ENCODE results near the gene FRMD5. TPM values are rescaled to one million over a fixed set of nuclear protein-coding genes. Genes with fewer than 3 reads are reported as not detected.
"Not testable (repeated sequence)": the region's sequence is repeated elsewhere in the genome, so short reads cannot be mapped to it uniquely, and the experiment has no call there.

Gene FRMD5
- total RNA-seq, 1 donor, result not detected

DNA sequence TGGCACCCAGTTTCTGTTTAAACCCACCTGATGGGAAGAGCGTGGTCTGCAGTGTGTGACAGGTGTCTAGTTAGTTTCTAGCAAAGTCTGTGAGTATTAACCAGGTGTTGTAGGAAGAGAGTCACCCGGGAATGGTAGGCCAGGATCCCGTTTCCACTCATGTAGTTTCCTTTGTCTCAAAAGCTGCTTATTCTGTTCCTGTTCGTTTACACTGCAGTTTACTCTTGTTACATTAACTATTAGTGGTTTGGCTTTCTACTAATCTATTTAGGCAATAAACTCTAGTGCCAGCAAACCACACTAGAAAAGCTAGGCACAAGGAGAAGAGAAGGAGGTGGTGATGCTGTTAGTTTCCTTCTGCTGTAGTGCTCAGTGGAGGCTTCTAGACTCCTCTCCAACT, 335.5 kb downstream of the FRMD5 start:
- no peaks in the 10 kb centered on the region for H3K9me3 ChIP-seq (ENCODE audit: low read depth, low read length)
- no peaks in the 10 kb centered on the region for H3K4me1 ChIP-seq (ENCODE audit: insufficient read depth, low read length)
- no peak overlapping the region for H3K4me3 ChIP-seq (ENCODE audit: low read length)
- H3K27me3 ChIP-seq (ENCODE audit: insufficient read depth, low read length), result no peaks in the 10 kb centered on the region

- H3K4me3 ChIP-seq (ENCODE audit: low read length), result no peak overlapping the region
- H3K4me1 ChIP-seq (ENCODE audit: insufficient read depth, low read length), result no peaks in the 10 kb centered on the region
- H3K27me3 ChIP-seq (ENCODE audit: insufficient read depth, low read length), result no peaks in the 10 kb centered on the region
- H3K9me3 ChIP-seq (ENCODE audit: low read depth, low read length), result no peaks in the 10 kb centered on the region
Measured at GRCh38 chr15:43854801-43855200, 340.3 kb downstream of the FRMD5 start.

DNA sequence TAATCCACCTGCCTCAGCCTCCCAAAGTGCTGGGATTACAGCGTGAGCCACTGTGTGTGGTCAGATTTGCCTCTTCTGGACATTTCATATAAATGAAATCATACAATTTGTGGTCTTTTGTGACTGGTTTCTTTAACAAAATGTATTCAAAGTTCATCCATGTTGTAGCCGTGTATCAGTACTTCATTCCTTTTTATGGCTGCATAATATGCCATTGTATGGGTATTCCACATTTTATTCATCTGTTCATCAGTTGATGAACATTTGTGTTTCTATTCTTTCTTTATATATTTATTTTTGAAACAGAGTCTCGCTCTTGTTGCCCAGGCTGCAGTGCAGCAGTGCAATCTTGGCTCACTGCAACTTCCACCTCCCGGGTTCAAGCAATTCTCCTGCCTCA, 342.5 kb downstream of the FRMD5 start:
- Histone ChIP-seq H3K4me1 (ENCODE audit: insufficient read depth, low read length) (no peaks in the 10 kb centered on the region), H3K27me3 (ENCODE audit: insufficient read depth, low read length) (no peaks in the 10 kb centered on the region), H3K9me3 (ENCODE audit: low read depth, low read length) (no peaks in the 10 kb centered on the region), H3K4me3 (ENCODE audit: low read length) (no peak overlapping the region)

GRCh38 chr15:43851251-43851650, 343.8 kb downstream of the FRMD5 start:
- Histone ChIP-seq H3K4me3 (ENCODE audit: low read length) (no peak overlapping the region), H3K9me3 (ENCODE audit: low read depth, low read length) (no peaks in the 10 kb centered on the region), H3K27me3 (ENCODE audit: insufficient read depth, low read length) (no peaks in the 10 kb centered on the region), H3K4me1 (ENCODE audit: insufficient read depth, low read length) (no peaks in the 10 kb centered on the region)

GRCh38 chr15:43845421-43845820, 349.6 kb downstream of the FRMD5 start:
- no peaks in the 10 kb centered on the region for H3K4me1 ChIP-seq (ENCODE audit: insufficient read depth, low read length)
- H3K27me3 ChIP-seq (ENCODE audit: insufficient read depth, low read length), result no peaks in the 10 kb centered on the region
- H3K9me3 ChIP-seq (ENCODE audit: low read depth, low read length), result no peaks in the 10 kb centered on the region
- no peak overlapping the region for H3K4me3 ChIP-seq (ENCODE audit: low read length)

GRCh38 chr15:43832485-43832884, 362.6 kb downstream of the FRMD5 start:
- H3K9me3 ChIP-seq (ENCODE audit: low read depth, low read length); H3K4me3 ChIP-seq (ENCODE audit: low read length); H3K27me3 ChIP-seq (ENCODE audit: insufficient read depth, low read length): not testable (repeated sequence)
- H3K4me1 ChIP-seq (ENCODE audit: insufficient read depth, low read length), result peaks cover 12% of the 10 kb centered on the region

GRCh38 chr15:43831519-43832052, 363.5 kb downstream of the FRMD5 start:
- not testable (repeated sequence) for H3K4me3 ChIP-seq (ENCODE audit: low read length); H3K27me3 ChIP-seq (ENCODE audit: insufficient read depth, low read length); H3K9me3 ChIP-seq (ENCODE audit: low read depth, low read length)
- peaks cover 21% of the 10 kb centered on the region for H3K4me1 ChIP-seq (ENCODE audit: insufficient read depth, low read length)

DNA sequence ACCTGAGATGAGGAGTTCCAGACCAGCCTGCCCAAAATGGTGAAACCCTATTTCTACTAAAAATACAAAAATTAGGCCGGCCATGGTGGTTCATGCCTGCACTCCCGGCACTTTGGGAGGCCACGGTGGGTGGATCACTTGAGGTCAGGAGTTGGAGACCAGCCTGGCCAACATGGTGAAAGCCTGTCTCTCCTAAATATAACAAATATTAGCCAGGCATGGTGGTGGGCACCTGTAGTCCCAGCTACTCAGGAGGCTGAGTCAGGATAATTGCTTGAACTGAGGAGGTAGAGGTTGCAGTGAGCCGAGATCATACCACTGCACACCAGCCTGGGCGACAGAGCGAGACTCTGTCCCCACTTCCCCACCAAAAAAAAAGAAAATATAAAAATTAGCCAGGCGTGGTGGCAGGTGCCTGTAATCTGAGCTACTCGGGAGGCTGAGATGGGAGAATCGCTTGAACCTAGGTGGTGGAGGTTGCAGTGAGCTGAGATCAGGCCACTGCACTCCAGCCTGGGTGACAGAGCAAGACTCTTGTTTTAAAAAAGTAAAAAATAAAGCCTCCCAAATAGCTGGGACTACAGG, 364.3 kb downstream of the FRMD5 start:
- H3K4me3 ChIP-seq (ENCODE audit: low read length); H3K9me3 ChIP-seq (ENCODE audit: low read depth, low read length); H3K27me3 ChIP-seq (ENCODE audit: insufficient read depth, low read length): not testable (repeated sequence)
- peaks cover 29% of the 10 kb centered on the region for H3K4me1 ChIP-seq (ENCODE audit: insufficient read depth, low read length)

DNA sequence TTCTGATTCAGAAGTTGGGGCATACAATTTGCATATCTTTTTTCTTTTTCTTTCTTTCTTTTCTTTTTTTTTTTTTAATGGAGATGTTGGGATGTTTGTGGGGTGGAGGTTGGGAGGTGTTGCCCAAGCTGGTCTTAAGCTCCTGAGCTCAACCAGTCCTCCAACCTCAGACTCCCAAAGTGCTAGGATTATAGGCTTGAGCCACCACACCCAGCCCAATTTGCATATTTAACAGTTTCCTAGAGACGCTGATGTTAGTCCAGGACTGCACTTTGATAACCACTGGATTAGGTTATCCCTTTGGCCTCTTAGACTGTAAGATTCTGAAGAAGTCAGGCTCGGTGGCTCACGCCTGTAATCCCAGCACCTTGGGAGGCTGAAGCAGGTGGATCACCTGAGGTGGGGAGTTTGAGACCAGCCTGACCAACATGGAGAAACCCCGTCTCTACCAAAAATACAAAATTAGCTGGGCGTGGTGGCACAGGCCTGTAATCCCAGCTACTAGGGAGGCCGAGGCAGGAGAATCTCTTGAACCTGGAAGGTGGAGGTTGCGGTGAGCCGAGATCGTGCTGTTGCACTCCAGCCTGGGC, 365.0 kb downstream of the FRMD5 start:
- not testable (repeated sequence) for H3K9me3 ChIP-seq (ENCODE audit: low read depth, low read length); H3K27me3 ChIP-seq (ENCODE audit: insufficient read depth, low read length); H3K4me3 ChIP-seq (ENCODE audit: low read length)
- peaks cover 35% of the 10 kb centered on the region for H3K4me1 ChIP-seq (ENCODE audit: insufficient read depth, low read length)

- H3K4me3 ChIP-seq (ENCODE audit: low read length), result no peak overlapping the region
- peaks cover 46% of the 10 kb centered on the region for H3K4me1 ChIP-seq (ENCODE audit: insufficient read depth, low read length)
- no peaks in the 10 kb centered on the region for H3K9me3 ChIP-seq (ENCODE audit: low read depth, low read length)
- no peaks in the 10 kb centered on the region for H3K27me3 ChIP-seq (ENCODE audit: insufficient read depth, low read length)
Measured at GRCh38 chr15:43828061-43828657, 366.9 kb downstream of the FRMD5 start.

DNA sequence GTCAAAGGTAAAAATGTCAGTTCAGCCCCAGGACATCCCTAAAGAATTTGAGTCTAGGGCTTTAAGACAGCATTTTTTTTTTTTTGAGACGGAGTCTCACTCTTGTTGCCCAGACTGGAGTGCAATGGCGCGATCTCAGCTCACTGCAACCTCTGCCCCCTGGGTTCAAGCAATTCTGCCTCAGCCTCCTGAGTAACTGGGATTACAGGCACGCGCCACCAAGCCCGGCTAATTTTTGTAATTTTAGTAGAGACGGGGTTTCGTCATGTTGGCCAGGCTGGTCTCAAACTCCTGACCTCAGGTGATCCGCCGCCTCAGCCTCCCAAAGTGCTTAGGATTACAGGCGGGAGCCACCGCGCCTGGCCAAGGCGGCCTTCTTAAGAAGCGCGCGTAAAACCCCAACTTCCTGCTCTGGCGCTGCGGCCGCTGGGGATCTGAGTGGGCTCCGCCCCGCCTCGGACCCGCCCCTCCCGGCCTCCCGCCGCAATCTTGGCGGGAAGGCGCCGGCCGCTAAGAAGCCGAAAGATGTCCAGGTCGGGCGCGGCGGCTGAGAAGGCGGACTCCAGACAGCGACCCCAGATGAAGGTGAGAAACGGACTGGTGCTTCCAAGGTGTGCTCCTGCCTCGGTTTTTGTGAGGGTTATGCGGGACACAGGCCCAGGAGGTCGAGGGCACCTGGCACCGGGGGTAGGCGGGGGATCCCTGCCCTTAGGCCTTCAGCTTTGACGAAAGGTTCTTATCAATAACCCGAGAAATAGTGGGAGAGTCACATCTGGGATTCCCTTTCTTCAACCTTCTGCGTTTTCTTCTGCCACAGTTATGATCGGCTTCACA, 368.3 kb downstream of the FRMD5 start, which contains the start of gene WDR76:
Gene WDR76, plus strand, starts transcription at position 495 of the 834 bp plus-strand sequence. Its CDS starts 31 bp downstream, at position 526.
- H3K4me3 ChIP-seq (ENCODE audit: low read length), result peak within 1 kb of the TSS; percentile 59
- peaks cover 59% of the 10 kb centered on the region for H3K4me1 ChIP-seq (ENCODE audit: insufficient read depth, low read length)
- H3K27me3 ChIP-seq (ENCODE audit: insufficient read depth, low read length), result no peaks in the 10 kb centered on the region
- no peaks in the 10 kb centered on the region for H3K9me3 ChIP-seq (ENCODE audit: low read depth, low read length)

GRCh38 chr15:43826029-43826507, 369.0 kb downstream of the FRMD5 start:
- Histone ChIP-seq H3K9me3 (ENCODE audit: low read depth, low read length) (no peaks in the 10 kb centered on the region), H3K4me1 (ENCODE audit: insufficient read depth, low read length) (peaks cover 59% of the 10 kb centered on the region), H3K27me3 (ENCODE audit: insufficient read depth, low read length) (no peaks in the 10 kb centered on the region), H3K4me3 (ENCODE audit: low read length) (no peak overlapping the region)

DNA sequence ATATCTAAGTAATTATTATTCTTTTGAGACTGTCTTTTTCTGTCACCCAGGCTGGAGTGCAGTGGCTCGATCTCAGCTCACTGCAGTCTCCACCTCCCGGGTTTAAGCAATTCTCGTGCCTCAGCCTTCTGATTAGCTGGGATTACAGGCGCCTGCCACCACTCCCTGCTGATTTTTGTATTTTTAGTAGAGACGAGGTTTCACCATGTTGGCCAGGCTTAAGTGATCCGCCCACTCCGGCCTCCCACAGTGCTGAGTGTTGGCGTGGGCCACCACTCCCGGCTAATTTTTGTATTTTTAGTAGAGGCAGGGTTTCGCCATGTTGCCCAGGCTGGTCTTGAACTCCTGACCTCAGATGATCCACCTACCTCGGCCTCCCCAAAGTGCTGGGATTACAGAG, 369.8 kb downstream of the FRMD5 start:
- H3K27me3 ChIP-seq (ENCODE audit: insufficient read depth, low read length); H3K9me3 ChIP-seq (ENCODE audit: low read depth, low read length); H3K4me3 ChIP-seq (ENCODE audit: low read length): not testable (repeated sequence)
- H3K4me1 ChIP-seq (ENCODE audit: insufficient read depth, low read length), result peaks cover 64% of the 10 kb centered on the region

DNA sequence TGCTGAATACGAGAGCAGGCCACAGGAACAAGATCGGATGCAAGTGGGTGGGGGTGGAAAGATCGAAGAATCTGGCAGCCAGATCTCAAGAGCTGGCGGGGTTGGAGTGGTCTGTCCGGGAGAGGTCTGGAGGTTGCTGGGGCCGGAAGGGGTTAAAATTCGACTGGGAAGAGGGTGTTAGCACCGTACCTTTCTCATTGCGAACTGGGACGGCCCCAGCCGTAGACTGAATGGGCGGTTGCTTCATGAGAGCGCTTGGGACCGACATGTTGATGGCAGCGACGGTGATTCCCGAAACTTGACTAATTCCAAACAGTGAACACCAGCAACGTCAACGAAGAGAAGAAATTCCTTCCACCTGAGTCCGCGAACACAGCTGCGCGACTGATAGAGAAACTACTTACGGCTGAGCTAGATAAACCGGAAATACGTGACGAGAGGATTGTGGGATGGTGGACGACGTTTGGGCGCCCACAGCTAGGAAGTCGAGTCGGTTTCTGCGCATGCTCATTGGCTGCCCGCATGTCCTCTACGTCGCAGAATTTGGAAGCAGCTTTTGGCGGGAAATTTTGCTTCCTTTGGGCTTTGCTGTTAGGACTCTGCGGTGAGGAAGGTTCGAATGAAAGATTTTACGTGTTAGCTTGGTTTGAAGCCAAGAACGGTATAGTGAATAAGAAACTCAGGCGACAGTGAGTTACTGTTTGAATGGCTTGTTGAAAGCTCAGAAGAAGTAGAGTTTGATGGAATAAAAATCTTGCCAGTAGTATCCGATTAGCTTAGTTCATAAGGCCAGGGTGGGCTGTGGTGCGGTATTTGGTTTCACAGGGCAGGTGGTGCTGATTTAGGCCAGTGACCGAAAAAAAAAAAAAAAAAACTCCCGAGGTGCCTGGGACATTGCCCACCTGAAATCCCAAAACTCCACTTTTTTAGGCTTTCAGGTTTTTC, 370.5 kb downstream of the FRMD5 start, which contains the start of gene MFAP1:
Gene MFAP1, minus strand, starts transcription at position 389 of the 945 bp plus-strand sequence. Its CDS starts 121 bp downstream, at position 268.
- Histone ChIP-seq H3K27me3 (ENCODE audit: insufficient read depth, low read length) (no peaks in the 10 kb centered on the region), H3K9me3 (ENCODE audit: low read depth, low read length) (no peaks in the 10 kb centered on the region), H3K4me3 (ENCODE audit: low read length) (peak within 1 kb of the TSS; percentile 79), H3K4me1 (ENCODE audit: insufficient read depth, low read length) (peaks cover 59% of the 10 kb centered on the region)
